WTC11 (cell line): ENCODE data around the gene SLC8A2.

ENCODE experiments used
- ATF3 ChIP-seq: sonication (generic); formaldehyde crosslinking; conservative IDR thresholded peaks from 2 replicates; pipeline ENCODE4 v1.8.1; 2022; ENCODE audit warnings: mild to moderate bottlenecking, missing genetic modification reagents
- CTCF ChIP-seq: fragments of 200-600 bp; IDR thresholded peaks from 2 replicates; pipeline ENCODE4 v1.8.0; 2022; ENCODE audit warnings: antibody characterized with exemption
- IRF1 ChIP-seq: sonication (generic); formaldehyde crosslinking; IDR thresholded peaks from 2 replicates; pipeline ENCODE4 v1.8.0; 2023; ENCODE audit warnings: missing genetic modification reagents
- NR3C1 ChIP-seq: sonication (generic); formaldehyde crosslinking; conservative IDR thresholded peaks from 2 replicates; pipeline ENCODE4 v1.8.1; 2023; ENCODE audit warnings: low read depth, mild to moderate bottlenecking, missing genetic modification reagents
- SP1 ChIP-seq: sonication (generic); formaldehyde crosslinking; conservative IDR thresholded peaks from 2 replicates; pipeline ENCODE4 v1.8.1; 2022; ENCODE audit warnings: missing genetic modification reagents
- TCF7 ChIP-seq: sonication (generic); formaldehyde crosslinking; IDR thresholded peaks from 2 replicates; pipeline ENCODE4 v1.8.0; 2022; ENCODE audit warnings: mild to moderate bottlenecking, low read depth, missing genetic modification reagents, moderate library complexity
- ZBTB21 ChIP-seq: sonication (generic); formaldehyde crosslinking; IDR thresholded peaks from 2 replicates; pipeline ENCODE4 v1.8.1; 2023; ENCODE audit warnings: mild to moderate bottlenecking, missing genetic modification reagents, borderline replicate concordance
- ZNF317 ChIP-seq: sonication (generic); formaldehyde crosslinking; IDR thresholded peaks from 2 replicates; pipeline ENCODE4 v1.8.1; 2023; ENCODE audit warnings: low read depth, mild to moderate bottlenecking, moderate library complexity, missing genetic modification reagents, borderline replicate concordance

- TF ChIP-seq ATF3 (CRISPR knock-in tag), result no peak
- TF ChIP-seq CTCF, result no peak
- no peak for TF ChIP-seq TCF7 (CRISPR knock-in tag)
- no peak for TF ChIP-seq NR3C1 (CRISPR knock-in tag)
- no peak for TF ChIP-seq ZBTB21 (CRISPR knock-in tag)
- no peak for TF ChIP-seq SP1 (CRISPR knock-in tag)
- TF ChIP-seq IRF1 (CRISPR knock-in tag), result no peak
- TF ChIP-seq ZNF317 (CRISPR knock-in tag), result no peak
These were observed 49.8 kb downstream of the SLC8A2 start for GRCh38 chr19:47421844-47422395.
